Measurements from ENCODE around the gene SLC39A13. TPM values are rescaled to one million over a fixed set of nuclear protein-coding genes. Genes with fewer than 3 reads are reported as not detected.

Gene SLC39A13
- polyA plus RNA-seq, 3 donors: 4.8 to 27.4 (median 5.9) TPM

DNA sequence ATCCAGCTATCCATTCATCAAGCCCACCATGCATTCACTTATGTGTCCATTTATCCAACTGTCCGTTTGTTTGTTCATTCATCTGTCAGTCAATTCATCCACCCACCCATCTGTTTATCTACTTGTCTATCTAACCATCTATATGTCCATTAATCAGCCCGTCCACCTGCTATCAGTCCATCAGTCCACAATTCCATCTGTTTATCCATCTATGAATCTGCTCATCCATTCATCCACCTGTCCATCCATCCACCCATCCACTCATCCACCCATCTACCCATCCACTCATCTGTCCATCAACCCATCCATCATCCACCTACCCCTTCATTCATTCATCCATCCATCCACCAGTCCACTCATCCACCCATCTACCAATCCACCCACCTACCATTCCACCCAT lies 29.1 kb upstream of the SLC39A13 start:
- Histone ChIP-seq H3K9me3 (replicated peaks in 1 of 2; ENCODE audit: control insufficient read depth in 1 of 2, insufficient read depth in 1 of 2, low read length in 2 of 2) (no peaks in the 10 kb centered on the region), H3K9ac (ENCODE audit: insufficient read depth, low read length, poor library complexity, severe bottlenecking) (no peak overlapping the region), H3K27ac (ENCODE audit: low read depth in 1 of 2, low read length in 2 of 2) (peak overlapping the region in 1 of 2 donors; percentile 97)

DNA sequence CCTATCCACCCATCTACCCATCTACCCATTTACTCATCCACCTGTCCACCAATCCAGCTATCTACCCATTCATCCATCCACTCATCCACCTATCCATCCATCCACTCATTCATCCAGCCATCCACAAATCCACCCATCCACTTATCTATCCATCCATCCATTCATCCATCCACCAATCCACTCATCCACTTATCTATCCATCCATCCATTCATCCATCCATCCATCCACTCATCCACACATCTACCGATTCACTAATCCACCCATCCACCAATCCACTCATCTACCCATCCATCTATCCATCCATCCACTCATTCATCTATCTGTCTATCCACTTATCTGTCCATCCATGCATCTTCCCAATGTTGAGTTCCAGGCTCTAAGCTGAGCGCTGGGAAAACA lies 28.3 kb upstream of the SLC39A13 start:
- H3K4me1 Mint-ChIP-seq: peaks cover 32% of the 10 kb centered on the region
- Histone ChIP-seq H4K20me1 (ENCODE audit: insufficient read depth, low read length) (peaks cover 17% of the 10 kb centered on the region), H3K27ac (ENCODE audit: low read depth in 1 of 2, low read length in 2 of 2) (peak overlapping the region in 1 of 2 donors; percentile 15), H3K4me3 (replicated peaks in 1 of 3; ENCODE audit: low read depth in 2 of 3, low read length in 3 of 3) (no peak overlapping the region), H3K36me3 (replicated peaks in 1 of 2; ENCODE audit: control insufficient read depth in 1 of 2, insufficient read depth in 2 of 2, low read length in 2 of 2) (peaks cover 32 to 50% of the 10 kb centered on the region in 2 donors), H3K27me3 (ENCODE audit: control insufficient read depth in 2 of 2, insufficient read depth in 2 of 2, low read length in 2 of 2) (no peaks in the 10 kb centered on the region), H2AFZ (ENCODE audit: insufficient read depth, low read depth, low read length, poor library complexity, severe bottlenecking) (no peak overlapping the region), H3K9me3 (replicated peaks in 1 of 2; ENCODE audit: control insufficient read depth in 1 of 2, insufficient read depth in 1 of 2, low read length in 2 of 2) (no peaks in the 10 kb centered on the region), H3K4me2 (replicated peaks; ENCODE audit: extremely low read depth, low read length, poor library complexity, severe bottlenecking) (no peak overlapping the region), H3K79me2 (ENCODE audit: insufficient read depth, low read length) (peaks cover 85% of the 10 kb centered on the region), H3K4me1 (ENCODE audit: control insufficient read depth in 1 of 2, insufficient read depth in 2 of 2, low read length in 2 of 2) (peaks cover 38 to 69% of the 10 kb centered on the region in 2 donors), H3K9ac (ENCODE audit: insufficient read depth, low read length, poor library complexity, severe bottlenecking) (no peak overlapping the region)
- no peak overlapping the region for H3K4me3 Mint-ChIP-seq
- TF ChIP-seq, protein P1, sequence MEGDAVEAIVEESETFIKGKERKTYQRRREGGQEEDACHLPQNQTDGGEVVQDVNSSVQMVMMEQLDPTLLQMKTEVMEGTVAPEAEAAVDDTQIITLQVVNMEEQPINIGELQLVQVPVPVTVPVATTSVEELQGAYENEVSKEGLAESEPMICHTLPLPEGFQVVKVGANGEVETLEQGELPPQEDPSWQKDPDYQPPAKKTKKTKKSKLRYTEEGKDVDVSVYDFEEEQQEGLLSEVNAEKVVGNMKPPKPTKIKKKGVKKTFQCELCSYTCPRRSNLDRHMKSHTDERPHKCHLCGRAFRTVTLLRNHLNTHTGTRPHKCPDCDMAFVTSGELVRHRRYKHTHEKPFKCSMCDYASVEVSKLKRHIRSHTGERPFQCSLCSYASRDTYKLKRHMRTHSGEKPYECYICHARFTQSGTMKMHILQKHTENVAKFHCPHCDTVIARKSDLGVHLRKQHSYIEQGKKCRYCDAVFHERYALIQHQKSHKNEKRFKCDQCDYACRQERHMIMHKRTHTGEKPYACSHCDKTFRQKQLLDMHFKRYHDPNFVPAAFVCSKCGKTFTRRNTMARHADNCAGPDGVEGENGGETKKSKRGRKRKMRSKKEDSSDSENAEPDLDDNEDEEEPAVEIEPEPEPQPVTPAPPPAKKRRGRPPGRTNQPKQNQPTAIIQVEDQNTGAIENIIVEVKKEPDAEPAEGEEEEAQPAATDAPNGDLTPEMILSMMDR (IDR thresholded peaks at IDR 0.05): no peak
- H3K36me3 Mint-ChIP-seq: peaks cover 43 to 66% of the 10 kb centered on the region in 2 donors
- H3K27me3 Mint-ChIP-seq (ENCODE audit: low read depth in 3 of 3): no peaks in the 10 kb centered on the region
- peaks cover 0 to 5% (median 0%) of the 10 kb centered on the region in 7 donors for H3K9me3 Mint-ChIP-seq
- intact Hi-C loops (cut with micrococcal nuclease): no loop called here
- DNase-seq: no peak
- H3K27ac Mint-ChIP-seq: no peak overlapping the region
- 94% methylated on average over 2 of the region's 2 CpGs for WGBS (ENCODE audit: insufficient coverage)

More for the DNA sequence above, 29.1 kb upstream of the SLC39A13 start:
- no peak for DNase-seq
- 96% methylated on average over 2 of the region's 2 CpGs for WGBS (ENCODE audit: insufficient coverage)
- Mint-ChIP-seq H3K4me3 (no peak overlapping the region), H3K4me1 (peaks cover 39% of the 10 kb centered on the region), H3K9me3 (peaks cover 0 to 5% (median 0%) of the 10 kb centered on the region in 7 donors), H3K27me3 (ENCODE audit: low read depth in 3 of 3) (no peaks in the 10 kb centered on the region), H3K27ac (no peak overlapping the region), H3K36me3 (peaks cover 49 to 66% of the 10 kb centered on the region in 2 donors)
- Histone ChIP-seq H2AFZ (ENCODE audit: insufficient read depth, low read depth, low read length, poor library complexity, severe bottlenecking) (no peak overlapping the region), H3K4me3 (replicated peaks in 1 of 3; ENCODE audit: low read depth in 2 of 3, low read length in 3 of 3) (peak overlapping the region in 1 of 3 experiments; percentile 99), H3K4me1 (ENCODE audit: control insufficient read depth in 1 of 2, insufficient read depth in 2 of 2, low read length in 2 of 2) (peaks cover 46 to 76% of the 10 kb centered on the region in 2 donors), H3K36me3 (replicated peaks in 1 of 2; ENCODE audit: control insufficient read depth in 1 of 2, insufficient read depth in 2 of 2, low read length in 2 of 2) (peaks cover 40 to 57% of the 10 kb centered on the region in 2 donors), H3K27me3 (ENCODE audit: control insufficient read depth in 2 of 2, insufficient read depth in 2 of 2, low read length in 2 of 2) (no peaks in the 10 kb centered on the region), H3K79me2 (ENCODE audit: insufficient read depth, low read length) (peaks cover 85% of the 10 kb centered on the region), H3K4me2 (replicated peaks; ENCODE audit: extremely low read depth, low read length, poor library complexity, severe bottlenecking) (peak overlapping the region; percentile 97), H4K20me1 (ENCODE audit: insufficient read depth, low read length) (peaks cover 24% of the 10 kb centered on the region)
- intact Hi-C loops (cut with micrococcal nuclease): no loop called here
- TF ChIP-seq, protein P1 (IDR thresholded peaks at IDR 0.05): no peak
